ENCODE measurements around the gene SNAP91. TPM values are rescaled to one million over a fixed set of nuclear protein-coding genes. Genes with fewer than 3 reads are reported as not detected.
A peak's percentile ranks its signal among the peaks of the same experiment; 100 is the strongest.

SNAP91 gene
- total RNA-seq, 6 experiments from 2014 or later, result not detected

- DNase-seq, result no peak
Measured at GRCh38 chr6:83505356-83505755, 203.5 kb downstream of the SNAP91 start.

More at GRCh38 chr6:83505356-83505755, 203.5 kb downstream of the SNAP91 start:
- 49% methylated on average over 4 of the region's 4 CpGs for WGBS (ENCODE audit: insufficient coverage, low coverage, low lambda C conversion rate, missing lambda C conversion rate)
- H3K27me3 ChIP-seq, result no peaks in the 10 kb centered on the region
- H3K36me3 ChIP-seq, result no peaks in the 10 kb centered on the region
- no peak overlapping the region for H3K27ac ChIP-seq
- ATAC-seq, result peak; percentile 47 to 71 (median 62)
- H3K4me3 ChIP-seq, result no peak overlapping the region
- TF ChIP-seq CTCF (IDR thresholded peaks at IDR 0.05), result no peak
- TF ChIP-seq POLR2A (IDR thresholded peaks at IDR 0.05), result no peak
- intact Hi-C loops (cut with DNase I), result no loop called here
- no peaks in the 10 kb centered on the region for H3K4me1 ChIP-seq
- H3K9me3 ChIP-seq, result no peaks in the 10 kb centered on the region

Other genes with a start within 250 kb of the SNAP91 start
- gene PRSS35, start 196.6 kb downstream of the SNAP91 start, total RNA-seq, result under 1 TPM in 1 of 6 experiments, not detected in 5; 0.20 TPM
- gene RIPPLY2, start 144.3 kb upstream of the SNAP91 start, total RNA-seq, result not detected
- 1 to 10 TPM; 3.6 to 7.9 (median 5.1) TPM for gene CYB5R4, start 150.6 kb upstream of the SNAP91 start, total RNA-seq

All from right lobe of liver (tissue), 6 donors.